Peyer's patch (tissue), 4 donors: ENCODE results near the gene PLA2G2D. TPM values are rescaled to one million over a fixed set of nuclear protein-coding genes. Genes with fewer than 3 reads are reported as not detected.

ENCODE experiments used
- DNase-seq, 3 donors: peaks; one replicate each; pipeline ENCODE4 v3.0.0-alpha.2; 2017 to 2019
- H3K27ac ChIP-seq, 4 donors: fragments of 200-600 bp; sonication (generic); one replicate each; pipeline ENCODE4 v1.5.1; 2016 to 2019
- H3K27me3 ChIP-seq, 2 donors: fragments of 200-600 bp; sonication (generic); one replicate each; pipeline ENCODE4 v1.5.1; 2019
- H3K36me3 ChIP-seq, 3 donors: fragments of 200-600 bp; sonication (generic); one replicate each; pipeline ENCODE4 v1.5.1; 2016 to 2019
- H3K4me1 ChIP-seq, 4 donors: fragments of 200-600 bp; sonication (generic); one replicate each; pipeline ENCODE4 v1.5.1; 2016 to 2019
- H3K4me3 ChIP-seq, 4 donors: fragments of 200-600 bp; sonication (generic); 1 replicate in 3 of 4; 2 replicates in 1 of 4; pipeline ENCODE4 v1.5.1; 2016 to 2019; ENCODE audit warnings: mild to moderate bottlenecking in 1 of 4
- H3K9me3 ChIP-seq, 4 donors: fragments of 200-600 bp; sonication (generic); one replicate each; pipeline ENCODE4 v1.5.1; 2016 to 2019; ENCODE audit warnings: mild to moderate bottlenecking in 1 of 4
- CTCF ChIP-seq, 6 experiments: fragments of 450-650 bp in 4 of 6; fragments of 200-600 bp in 2 of 6; sonication (generic) in 1 of 6; IDR thresholded peaks; one replicate each; pipeline ENCODE4 v1.5.1; 2017 to 2019; ENCODE audit warnings: antibody characterized with exemption in 6 of 6, mild to moderate bottlenecking in 3 of 6, moderate library complexity in 1 of 6
- POLR2A ChIP-seq, 2 donors: fragments of 450-650 bp; IDR thresholded peaks; one replicate each; pipeline ENCODE4 v1.5.1; 2017; ENCODE audit warnings: antibody characterized with exemption in 2 of 2, mild to moderate bottlenecking in 2 of 2, moderate library complexity in 2 of 2
- total RNA-seq, 4 donors: library from RNA; depleted of rRNA; stranded (reverse); fragments of >200 nt; gene quantifications; one replicate each; pipeline ENCODE4 v1.1.0, GENCODE V29; 2016

The PLA2G2D gene
- total RNA-seq, 4 donors from 2014 or later = 0.40 TPM; not detected in 3

- TF ChIP-seq CTCF (IDR thresholded peaks at IDR 0.05) (no peak), POLR2A (IDR thresholded peaks at IDR 0.05) (no peak)
- H3K27me3 ChIP-seq = no peaks in the 10 kb centered on the region
- no peak for DNase-seq
Measured at GRCh38 chr1:20105856-20106255, 13.5 kb downstream of the PLA2G2D start.

GRCh38 chr1:20102875-20103274 lies 16.5 kb downstream of the PLA2G2D start:
- H3K27me3 ChIP-seq = no peaks in the 10 kb centered on the region
- no peaks in the 10 kb centered on the region for H3K4me1 ChIP-seq
- no peak overlapping the region for H3K27ac ChIP-seq
- H3K4me3 ChIP-seq = no peak overlapping the region
- no peak for DNase-seq
- H3K9me3 ChIP-seq = no peaks in the 10 kb centered on the region
- TF ChIP-seq CTCF (IDR thresholded peaks at IDR 0.05) (no peak), POLR2A (IDR thresholded peaks at IDR 0.05) (no peak)
- H3K36me3 ChIP-seq = no peaks in the 10 kb centered on the region

More at GRCh38 chr1:20105856-20106255, 13.5 kb downstream of the PLA2G2D start:
- Histone ChIP-seq H3K9me3 (no peaks in the 10 kb centered on the region), H3K36me3 (no peaks in the 10 kb centered on the region), H3K27ac (no peak overlapping the region), H3K4me3 (no peak overlapping the region), H3K4me1 (no peaks in the 10 kb centered on the region)

- Histone ChIP-seq H3K9me3 (no peaks in the 10 kb centered on the region), H3K36me3 (no peaks in the 10 kb centered on the region), H3K4me3 (no peak overlapping the region), H3K27ac (no peak overlapping the region), H3K27me3 (no peaks in the 10 kb centered on the region), H3K4me1 (no peaks in the 10 kb centered on the region)
- peak; percentile 57 to 74 (median 70) for TF ChIP-seq CTCF (IDR thresholded peaks at IDR 0.05)
- TF ChIP-seq POLR2A (IDR thresholded peaks at IDR 0.05) = no peak
- peak; percentile 32 to 69 (median 58) for DNase-seq
Measured at GRCh38 chr1:20100632-20101355, 18.5 kb downstream of the PLA2G2D start.

GRCh38 chr1:20099533-20099932 lies 19.8 kb downstream of the PLA2G2D start:
- no peak for TF ChIP-seq CTCF (IDR thresholded peaks at IDR 0.05)
- TF ChIP-seq POLR2A (IDR thresholded peaks at IDR 0.05) = no peak
- no peak overlapping the region for H3K4me3 ChIP-seq
- H3K9me3 ChIP-seq = no peaks in the 10 kb centered on the region
- no peaks in the 10 kb centered on the region for H3K27me3 ChIP-seq
- no peaks in the 10 kb centered on the region for H3K4me1 ChIP-seq
- no peak for DNase-seq
- H3K27ac ChIP-seq = no peak overlapping the region
- H3K36me3 ChIP-seq = no peaks in the 10 kb centered on the region

- H3K4me1 ChIP-seq = no peaks in the 10 kb centered on the region
- no peak overlapping the region for H3K27ac ChIP-seq
- no peaks in the 10 kb centered on the region for H3K9me3 ChIP-seq
- no peaks in the 10 kb centered on the region for H3K36me3 ChIP-seq
- no peak overlapping the region for H3K4me3 ChIP-seq
- TF ChIP-seq CTCF (IDR thresholded peaks at IDR 0.05) (no peak), POLR2A (IDR thresholded peaks at IDR 0.05) (no peak)
- no peaks in the 10 kb centered on the region for H3K27me3 ChIP-seq
- no peak for DNase-seq
Measured at GRCh38 chr1:20096840-20097447, 22.4 kb downstream of the PLA2G2D start.
